Measurements from ENCODE around the gene DCD. TPM values are rescaled to one million over a fixed set of nuclear protein-coding genes. Genes with fewer than 3 reads are reported as not detected.

The DCD gene
- total and polyA plus RNA-seq, 9 of the 15 experiments (the other 6 are each of a cell fraction or from before 2014, with no cell fraction given) = not detected

GRCh38 chr12:54653025-54653424 lies 4.9 kb upstream of the DCD start:
- Histone ChIP-seq H3K27ac (ENCODE audit: extremely low read depth, low read depth, low read length) (no peak overlapping the region), H4K20me1 (replicated peaks; ENCODE audit: control insufficient read depth, insufficient read depth, low read length) (0 out of 2 replicates have a peak, but pooled peaks cover 2% of the 10 kb centered on the region), H3K27me3 (ENCODE audit: control insufficient read depth in 2 of 2, insufficient read depth in 2 of 2, low read length in 2 of 2) (peaks cover 8 to 12% of the 10 kb centered on the region in 2 experiments; a peak in 3 of 5 replicates), H3K4me3 (no peak overlapping the region), H2AFZ (ENCODE audit: low read depth, low read length) (no peak overlapping the region), H3K4me1 (replicated peaks in 1 of 2; ENCODE audit: control insufficient read depth in 2 of 2, insufficient read depth in 2 of 2, low read length in 2 of 2) (no peaks in the 10 kb centered on the region), H3K36me3 (ENCODE audit: control insufficient read depth, insufficient read depth, low read length) (no peaks in the 10 kb centered on the region), H3K9ac (ENCODE audit: insufficient read depth in 1 of 2, low read depth in 2 of 2, low read length in 2 of 2) (no peak overlapping the region), H3K9me3 (replicated peaks; ENCODE audit: control insufficient read depth, insufficient read depth, low read depth, low read length) (no peaks in the 10 kb centered on the region), H3K9me1 (ENCODE audit: control insufficient read depth, insufficient read depth, low read length) (no peaks in the 10 kb centered on the region), H3K4me2 (ENCODE audit: insufficient read depth, low read length) (no peak overlapping the region), H3K79me2 (ENCODE audit: control insufficient read depth, insufficient read depth, low read length) (no peaks in the 10 kb centered on the region)
- in situ Hi-C loops (cut with MboI) = no loop called here
- no peak for ATAC-seq
- no peak for FAIRE-seq
- CTCF ChIA-PET (ENCODE audit: low intra/inter-chr PET ratio) = no interaction called here
- no peak for DNase-seq (ENCODE audit: extremely low read depth in 1 of 4, low spot score in 3 of 4)
- no TSS peak for BruUV-seq (replicated peaks)
- intact Hi-C loops (cut with micrococcal nuclease) = no loop called here
- POLR2A ChIA-PET = no interaction called here
- WGBS (ENCODE audit: insufficient coverage, low coverage, missing lambda C conversion rate) = 0% methylated on average over 9 of the region's 9 CpGs
- TF ChIP-seq POU5F1 (IDR thresholded peaks at IDR 0.05; ENCODE audit: borderline replicate concordance, low read depth, low read length, partially characterized antibody) (no peak), RBM14 (IDR thresholded peaks at IDR 0.05; ENCODE audit: borderline replicate concordance, insufficient read depth, low read depth, low read length) (no peak), SIRT6 (IDR thresholded peaks at IDR 0.05; ENCODE audit: low read depth, low read length) (no peak), RBBP5 (IDR thresholded peaks at IDR 0.05; ENCODE audit: borderline replicate concordance, insufficient read depth, low read length, poor library complexity, severe bottlenecking) (no peak), SRSF7 (optimal IDR thresholded peaks at IDR 0.05; ENCODE audit: low read depth, low read length) (no peak)
- TF ChIP-seq, protein P1, sequence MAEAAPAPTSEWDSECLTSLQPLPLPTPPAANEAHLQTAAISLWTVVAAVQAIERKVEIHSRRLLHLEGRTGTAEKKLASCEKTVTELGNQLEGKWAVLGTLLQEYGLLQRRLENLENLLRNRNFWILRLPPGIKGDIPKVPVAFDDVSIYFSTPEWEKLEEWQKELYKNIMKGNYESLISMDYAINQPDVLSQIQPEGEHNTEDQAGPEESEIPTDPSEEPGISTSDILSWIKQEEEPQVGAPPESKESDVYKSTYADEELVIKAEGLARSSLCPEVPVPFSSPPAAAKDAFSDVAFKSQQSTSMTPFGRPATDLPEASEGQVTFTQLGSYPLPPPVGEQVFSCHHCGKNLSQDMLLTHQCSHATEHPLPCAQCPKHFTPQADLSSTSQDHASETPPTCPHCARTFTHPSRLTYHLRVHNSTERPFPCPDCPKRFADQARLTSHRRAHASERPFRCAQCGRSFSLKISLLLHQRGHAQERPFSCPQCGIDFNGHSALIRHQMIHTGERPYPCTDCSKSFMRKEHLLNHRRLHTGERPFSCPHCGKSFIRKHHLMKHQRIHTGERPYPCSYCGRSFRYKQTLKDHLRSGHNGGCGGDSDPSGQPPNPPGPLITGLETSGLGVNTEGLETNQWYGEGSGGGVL (CRISPR knock-in tag; IDR thresholded peaks at IDR 0.05) = no peak
